Glutamatergic neuron (in vitro differentiated cells): ENCODE data around the gene USF3. TPM values are rescaled to one million over a fixed set of nuclear protein-coding genes. Genes with fewer than 3 reads are reported as not detected.

ENCODE experiments used
- DNase-seq: peaks from one replicate; pipeline ENCODE4 v3.0.0; 2022
- H3K27ac Mint-ChIP-seq: one replicate; pipeline ENCODE4 v1.8.0; 2020; ENCODE audit warnings: mild to moderate bottlenecking, mixed read lengths, inconsistent platforms; ENCODE audit not compliant: unreplicated experiment
- H3K27me3 Mint-ChIP-seq: one replicate; pipeline ENCODE4 v1.8.0; 2020; ENCODE audit warnings: mild to moderate bottlenecking, moderate library complexity, mixed read lengths, inconsistent platforms; ENCODE audit not compliant: unreplicated experiment
- H3K36me3 Mint-ChIP-seq: one replicate; pipeline ENCODE4 v1.8.0; 2020; ENCODE audit warnings: mild to moderate bottlenecking, mixed read lengths, inconsistent platforms; ENCODE audit not compliant: unreplicated experiment
- H3K4me1 Mint-ChIP-seq: one replicate; pipeline ENCODE4 v1.8.0; 2020; ENCODE audit warnings: mild to moderate bottlenecking, low read depth, mixed read lengths, inconsistent platforms; ENCODE audit not compliant: unreplicated experiment
- H3K4me3 Mint-ChIP-seq: one replicate; pipeline ENCODE4 v1.8.0; 2020; ENCODE audit warnings: mild to moderate bottlenecking, mixed read lengths, inconsistent platforms; ENCODE audit not compliant: unreplicated experiment
- H3K9me3 Mint-ChIP-seq: one replicate; pipeline ENCODE4 v1.8.0; 2020; ENCODE audit warnings: mild to moderate bottlenecking, moderate library complexity, mixed read lengths, inconsistent platforms; ENCODE audit not compliant: unreplicated experiment
- CTCF ChIP-seq: fragments of 200-600 bp; sonication (generic); IDR thresholded peaks from one replicate; pipeline ENCODE4 v1.5.0; 2021; ENCODE audit not compliant: partially characterized antibody, unreplicated experiment
- total RNA-seq: library from RNA; stranded (reverse); fragmentation: NEBNext Ultra II Directional; extraction: Animal tissue kit (Norgen Biotek cat#: 25700); gene quantifications from one replicate; pipeline ENCODE4 v1.2.1, GENCODE V29; 2021; ENCODE audit not compliant: unreplicated experiment

Gene USF3
- total RNA-seq, 1 donor from 2014 or later: 14.9 TPM

- TF ChIP-seq CTCF: no peak
- H3K4me1 Mint-ChIP-seq: no peaks in the 10 kb centered on the region
- DNase-seq: no peak
- no peaks in the 10 kb centered on the region for H3K9me3 Mint-ChIP-seq
- no peak overlapping the region for H3K4me3 Mint-ChIP-seq
- peaks cover 5% of the 10 kb centered on the region for H3K36me3 Mint-ChIP-seq
- H3K27me3 Mint-ChIP-seq: no peaks in the 10 kb centered on the region
- no peak overlapping the region for H3K27ac Mint-ChIP-seq
These were observed 33.1 kb downstream of the USF3 start for GRCh38 chr3:113663324-113663750.

GRCh38 chr3:113662824-113663223 lies 33.6 kb downstream of the USF3 start:
- Mint-ChIP-seq H3K27me3 (no peaks in the 10 kb centered on the region), H3K27ac (no peak overlapping the region), H3K4me3 (no peak overlapping the region), H3K36me3 (peaks cover 9% of the 10 kb centered on the region), H3K9me3 (no peaks in the 10 kb centered on the region), H3K4me1 (no peaks in the 10 kb centered on the region)
- no peak for TF ChIP-seq CTCF
- no peak for DNase-seq

GRCh38 chr3:113660896-113661295 lies 35.5 kb downstream of the USF3 start:
- no peak overlapping the region for H3K27ac Mint-ChIP-seq

GRCh38 chr3:113660458-113660857 lies 36.0 kb downstream of the USF3 start:
- no peak overlapping the region for H3K4me3 Mint-ChIP-seq
- H3K36me3 Mint-ChIP-seq: peaks cover 26% of the 10 kb centered on the region
- H3K9me3 Mint-ChIP-seq: peaks cover 2% of the 10 kb centered on the region
- H3K4me1 Mint-ChIP-seq: no peaks in the 10 kb centered on the region
- TF ChIP-seq CTCF: no peak
- DNase-seq: no peak
- H3K27ac Mint-ChIP-seq: no peak overlapping the region
- H3K27me3 Mint-ChIP-seq: peaks cover 3% of the 10 kb centered on the region

More at GRCh38 chr3:113660896-113661295, 35.5 kb downstream of the USF3 start:
- peaks cover 2% of the 10 kb centered on the region for H3K9me3 Mint-ChIP-seq
- DNase-seq: no peak
- H3K4me3 Mint-ChIP-seq: no peak overlapping the region
- peaks cover 24% of the 10 kb centered on the region for H3K36me3 Mint-ChIP-seq
- no peaks in the 10 kb centered on the region for H3K4me1 Mint-ChIP-seq
- TF ChIP-seq CTCF: no peak
- H3K27me3 Mint-ChIP-seq: peaks cover 3% of the 10 kb centered on the region

GRCh38 chr3:113659996-113660395 lies 36.4 kb downstream of the USF3 start:
- Mint-ChIP-seq H3K27ac (no peak overlapping the region), H3K36me3 (peaks cover 26% of the 10 kb centered on the region), H3K4me3 (no peak overlapping the region), H3K27me3 (peaks cover 3% of the 10 kb centered on the region), H3K9me3 (peaks cover 2% of the 10 kb centered on the region), H3K4me1 (no peaks in the 10 kb centered on the region)
- no peak for TF ChIP-seq CTCF
- DNase-seq: no peak
